ENCODE data around the gene EPN2. TPM values are rescaled to one million over a fixed set of nuclear protein-coding genes. Genes with fewer than 3 reads are reported as not detected.

The EPN2 gene
- total RNA-seq, 1 experiment from 2014 or later: 13.5 TPM

DNA sequence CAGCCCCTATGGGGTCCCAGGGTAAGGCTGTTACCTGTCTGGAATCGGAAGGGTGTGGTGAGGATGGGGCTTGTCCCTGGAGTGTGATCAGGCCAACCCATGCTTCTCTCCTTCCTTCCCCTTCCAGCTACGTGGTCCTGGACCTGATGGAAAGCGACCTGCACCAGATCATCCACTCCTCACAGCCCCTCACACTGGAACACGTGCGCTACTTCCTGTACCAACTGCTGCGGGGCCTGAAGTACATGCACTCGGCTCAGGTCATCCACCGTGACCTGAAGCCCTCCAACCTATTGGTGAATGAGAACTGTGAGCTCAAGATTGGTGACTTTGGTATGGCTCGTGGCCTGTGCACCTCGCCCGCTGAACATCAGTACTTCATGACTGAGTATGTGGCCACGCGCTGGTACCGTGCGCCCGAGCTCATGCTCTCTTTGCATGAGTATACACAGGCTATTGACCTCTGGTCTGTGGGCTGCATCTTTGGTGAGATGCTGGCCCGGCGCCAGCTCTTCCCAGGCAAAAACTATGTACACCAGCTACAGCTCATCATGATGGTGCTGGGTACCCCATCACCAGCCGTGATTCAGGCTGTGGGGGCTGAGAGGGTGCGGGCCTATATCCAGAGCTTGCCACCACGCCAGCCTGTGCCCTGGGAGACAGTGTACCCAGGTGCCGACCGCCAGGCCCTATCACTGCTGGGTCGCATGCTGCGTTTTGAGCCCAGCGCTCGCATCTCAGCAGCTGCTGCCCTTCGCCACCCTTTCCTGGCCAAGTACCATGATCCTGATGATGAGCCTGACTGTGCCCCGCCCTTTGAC lies 143.5 kb downstream of the EPN2 start:
- DNase-seq (ENCODE audit: low read depth): no peak

DNA sequence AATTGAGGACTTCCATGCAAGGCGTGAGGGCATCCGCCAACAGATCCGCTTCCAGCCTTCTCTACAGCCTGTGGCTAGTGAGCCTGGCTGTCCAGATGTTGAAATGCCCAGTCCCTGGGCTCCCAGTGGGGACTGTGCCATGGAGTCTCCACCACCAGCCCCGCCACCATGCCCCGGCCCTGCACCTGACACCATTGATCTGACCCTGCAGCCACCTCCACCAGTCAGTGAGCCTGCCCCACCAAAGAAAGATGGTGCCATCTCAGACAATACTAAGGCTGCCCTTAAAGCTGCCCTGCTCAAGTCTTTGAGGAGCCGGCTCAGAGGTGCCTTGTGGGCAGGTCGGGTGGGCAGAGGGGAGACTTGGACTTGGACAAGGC lies 144.2 kb downstream of the EPN2 start:
- DNase-seq (ENCODE audit: low read depth): no peak

DNA sequence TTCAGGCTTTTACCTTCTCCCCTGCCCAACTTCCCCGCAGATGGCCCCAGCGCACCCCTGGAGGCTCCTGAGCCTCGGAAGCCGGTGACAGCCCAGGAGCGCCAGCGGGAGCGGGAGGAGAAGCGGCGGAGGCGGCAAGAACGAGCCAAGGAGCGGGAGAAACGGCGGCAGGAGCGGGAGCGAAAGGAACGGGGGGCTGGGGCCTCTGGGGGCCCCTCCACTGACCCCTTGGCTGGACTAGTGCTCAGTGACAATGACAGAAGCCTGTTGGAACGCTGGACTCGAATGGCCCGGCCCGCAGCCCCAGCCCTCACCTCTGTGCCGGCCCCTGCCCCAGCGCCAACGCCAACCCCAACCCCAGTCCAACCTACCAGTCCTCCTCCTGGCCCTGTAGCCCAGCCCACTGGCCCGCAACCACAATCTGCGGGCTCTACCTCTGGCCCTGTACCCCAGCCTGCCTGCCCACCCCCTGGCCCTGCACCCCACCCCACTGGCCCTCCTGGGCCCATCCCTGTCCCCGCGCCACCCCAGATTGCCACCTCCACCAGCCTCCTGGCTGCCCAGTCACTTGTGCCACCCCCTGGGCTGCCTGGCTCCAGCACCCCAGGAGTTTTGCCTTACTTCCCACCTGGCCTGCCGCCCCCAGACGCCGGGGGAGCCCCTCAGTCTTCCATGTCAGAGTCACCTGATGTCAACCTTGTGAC lies 144.7 kb downstream of the EPN2 start:
- DNase-seq (ENCODE audit: low read depth): no peak

DNA sequence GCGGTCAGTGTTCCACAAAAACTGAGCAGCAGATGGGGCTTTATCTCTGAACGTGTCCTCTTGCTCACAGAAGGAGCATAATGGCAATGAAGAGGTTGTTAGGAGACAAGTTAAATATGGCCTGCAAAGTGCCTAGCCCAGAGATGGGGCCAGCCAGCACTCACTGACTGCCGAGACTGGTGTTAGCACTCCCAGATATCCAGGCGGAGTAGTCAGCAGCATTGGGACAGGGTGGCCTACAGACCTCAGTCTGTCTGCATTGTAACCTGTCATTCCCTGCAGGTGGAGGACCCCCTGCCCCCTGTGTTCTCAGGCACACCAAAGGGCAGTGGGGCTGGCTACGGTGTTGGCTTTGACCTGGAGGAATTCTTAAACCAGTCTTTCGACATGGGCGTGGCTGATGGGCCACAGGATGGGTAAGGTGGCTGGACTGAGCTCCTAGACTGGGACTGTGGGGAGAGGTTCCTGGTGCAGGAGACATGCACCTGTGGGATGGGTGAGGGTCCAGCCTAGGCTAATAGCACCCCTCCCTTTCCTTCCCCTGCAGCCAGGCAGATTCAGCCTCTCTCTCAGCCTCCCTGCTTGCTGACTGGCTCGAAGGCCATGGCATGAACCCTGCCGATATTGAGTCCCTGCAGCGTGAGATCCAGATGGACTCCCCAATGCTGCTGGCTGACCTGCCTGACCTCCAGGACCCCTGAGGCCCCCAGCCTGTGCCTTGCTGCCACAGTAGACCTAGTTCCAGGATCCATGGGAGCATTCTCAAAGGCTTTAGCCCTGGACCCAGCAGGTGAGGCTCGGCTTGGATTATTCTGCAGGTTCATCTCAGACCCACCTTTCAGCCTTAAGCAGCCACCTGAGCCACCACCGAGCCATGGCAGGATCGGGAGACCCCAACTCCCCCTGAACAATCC lies 145.6 kb downstream of the EPN2 start:
- no peak for DNase-seq (ENCODE audit: low read depth)

DNA sequence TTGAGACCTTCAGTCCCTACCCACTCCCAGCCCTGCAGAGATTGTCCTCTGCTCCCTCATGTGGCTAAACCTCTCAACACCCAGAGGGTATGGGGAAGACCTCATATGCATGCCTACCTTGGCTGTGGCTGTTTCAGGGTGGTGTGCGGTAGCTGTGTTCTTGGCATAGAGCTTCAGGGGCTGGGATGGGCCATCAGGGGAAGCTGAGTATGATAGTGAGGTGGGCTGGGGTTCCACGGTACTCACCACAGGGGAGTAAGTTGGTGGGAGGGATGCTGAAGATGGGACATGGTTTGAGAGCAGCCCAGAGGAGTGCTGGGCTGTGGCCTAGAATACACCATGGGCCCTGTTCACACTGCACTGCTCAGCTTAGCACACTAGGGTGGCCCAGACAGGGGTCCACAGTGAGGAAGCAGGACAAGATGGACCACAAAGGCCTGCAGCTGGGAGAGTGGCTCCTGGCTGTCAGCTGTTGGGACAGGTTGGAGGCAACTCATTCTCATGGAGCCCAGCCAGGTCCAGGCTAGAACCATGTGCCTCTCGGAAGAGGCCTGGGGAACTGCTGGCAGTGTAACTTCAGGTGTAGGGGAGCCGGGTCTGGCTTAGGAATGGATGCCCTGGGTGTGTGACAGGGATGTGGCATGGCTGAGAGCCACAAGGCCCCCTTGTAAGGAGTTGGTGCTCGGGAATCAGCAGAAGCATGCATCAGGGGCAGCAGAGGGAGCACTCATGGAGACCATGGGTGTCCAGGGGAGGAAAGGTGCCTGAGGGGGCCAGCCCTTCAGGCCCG lies 146.7 kb downstream of the EPN2 start:
- DNase-seq (ENCODE audit: low read depth): no peak

DNA sequence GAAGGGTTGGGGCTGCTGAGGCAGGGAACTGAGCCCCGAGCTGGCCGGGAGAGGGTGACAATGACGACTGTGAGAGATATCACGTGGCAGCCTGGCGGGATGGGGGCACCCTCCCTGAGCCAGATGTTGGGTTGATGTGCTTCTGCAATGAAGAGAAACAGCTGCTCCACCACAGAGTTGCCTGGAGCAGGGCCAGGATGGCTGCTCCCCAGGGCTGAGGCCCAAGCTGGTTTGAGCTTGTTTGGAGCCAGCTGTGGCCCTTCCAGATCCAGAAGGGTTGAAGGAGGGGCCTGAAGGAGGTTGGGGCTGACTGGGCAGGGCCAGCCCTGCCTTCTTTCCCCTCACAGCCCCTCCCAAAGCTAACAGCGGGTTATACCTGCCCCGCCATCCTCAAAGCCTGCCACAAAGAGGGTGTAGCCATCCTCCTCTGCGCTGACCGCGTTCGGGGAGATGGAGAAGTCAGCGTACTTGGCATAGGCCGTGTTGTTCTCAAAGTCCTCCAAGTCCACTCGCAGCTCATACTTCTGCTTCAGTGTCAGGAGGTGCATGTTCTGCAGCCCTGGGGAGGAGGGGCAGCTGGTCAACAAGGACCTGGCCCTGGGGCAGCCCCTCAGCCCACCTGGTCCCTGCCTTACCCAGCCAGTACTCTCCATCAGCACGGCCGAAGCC lies 147.7 kb downstream of the EPN2 start:
- no peak for DNase-seq (ENCODE audit: low read depth)

DNA sequence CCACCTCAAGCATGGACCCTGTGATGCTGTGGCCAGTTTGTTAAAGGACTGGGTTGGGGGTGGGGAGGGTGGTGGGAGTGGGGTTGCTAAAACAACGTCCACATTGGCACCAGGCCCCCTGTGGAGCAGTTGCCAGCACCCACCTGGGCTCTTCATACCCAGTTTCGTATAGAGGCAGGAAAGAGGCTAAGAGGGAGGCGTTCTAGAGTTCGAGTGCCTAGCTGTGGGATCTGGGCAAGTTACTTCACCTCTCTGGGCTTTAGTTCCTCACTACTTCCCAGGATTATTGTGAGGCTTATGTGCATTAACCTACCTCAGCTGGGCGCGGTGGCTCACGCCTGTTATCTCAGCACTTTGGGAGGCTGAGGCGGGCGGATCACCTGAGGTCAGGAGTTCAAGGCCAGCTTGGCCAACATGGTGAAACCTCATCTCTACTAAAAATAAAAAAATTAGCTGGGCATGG lies 148.4 kb downstream of the EPN2 start:
- no peak for DNase-seq (ENCODE audit: low read depth)

Small RNAs within 50 kb of the gene (small RNA-seq; reads per million reads assigned to genes)
- 0.36 reads per million, percentile 41 among the genes with 10 or more reads in this experiment for gene MIR1180

Other genes starting within 250 kb of the EPN2 start
- gene FAM83G, start 232.6 kb upstream of the EPN2 start, total RNA-seq (2014; rRNA removed; shearing (Covaris generic)): 20.2 and 21.0 TPM in 2 replicates
- gene GRAP, start 190.4 kb upstream of the EPN2 start, total RNA-seq (2014; rRNA removed; shearing (Covaris generic)): 0.11 and 0.23 TPM in 2 replicates
- not detected in 2 replicates for gene GRAPL, start 109.8 kb upstream of the EPN2 start, total RNA-seq (2014; rRNA removed; shearing (Covaris generic))
- 33.8 and 39.7 TPM in 2 replicates for gene B9D1, start 125.4 kb downstream of the EPN2 start, total RNA-seq (2014; rRNA removed; shearing (Covaris generic))
- 4.9 and 8.6 TPM in 2 replicates for gene MAPK7, start 141.1 kb downstream of the EPN2 start, total RNA-seq (2014; rRNA removed; shearing (Covaris generic))
- gene MFAP4, start 149.8 kb downstream of the EPN2 start, total RNA-seq (2014; rRNA removed; shearing (Covaris generic)): not detected in 2 replicates
- 0.27 TPM in 1 of 2 replicates, not detected in the other for gene RNF112, start 173.9 kb downstream of the EPN2 start, total RNA-seq (2014; rRNA removed; shearing (Covaris generic))